KBM-7 (cell line): ENCODE results near the gene SPIN2A.
"Not testable (repeated sequence)": the region's sequence is repeated elsewhere in the genome, so short reads cannot be mapped to it uniquely, and the experiment has no call there.

ENCODE experiments used
- DNase-seq: peaks from one replicate; pipeline ENCODE4 v3.0.0-alpha.2; 2015
- in situ Hi-C: fragments of 300-500 bp; cut with MboI; formaldehyde crosslinking; loops from 2 replicates; pipeline ENCODE4 v1.14.3; 2020; ENCODE audit warnings: low sequenced_read_pairs, low pct_unique_long_range_greater_than_20kb, mixed read lengths

SPIN2A gene

DNA sequence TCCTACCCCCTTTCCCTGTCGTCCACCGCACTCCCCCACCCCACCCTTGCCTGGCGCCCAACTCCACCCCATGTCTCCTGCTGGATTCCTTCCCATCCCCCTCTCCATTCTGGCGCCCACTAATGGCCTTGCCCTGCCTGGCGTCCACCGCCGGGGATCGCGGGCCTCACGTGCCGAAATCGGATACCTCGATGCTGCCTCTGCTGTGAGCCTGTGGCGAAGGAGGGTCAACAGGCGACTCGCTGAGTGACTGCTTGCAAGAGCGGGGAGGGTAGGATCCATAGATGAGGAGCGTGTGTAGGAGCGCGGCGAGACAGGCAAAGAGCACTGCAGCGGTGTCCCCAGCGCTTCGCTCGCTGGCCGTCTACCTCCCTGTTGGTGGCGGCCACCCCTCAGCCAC lies at the start of gene SPIN2A:
Gene SPIN2A, minus strand, starts transcription at position 325 of the 400 bp plus-strand sequence. CDS start 800 bp downstream, outside the sequence.
- in situ Hi-C loops, DNase-seq: not testable (repeated sequence)

DNA sequence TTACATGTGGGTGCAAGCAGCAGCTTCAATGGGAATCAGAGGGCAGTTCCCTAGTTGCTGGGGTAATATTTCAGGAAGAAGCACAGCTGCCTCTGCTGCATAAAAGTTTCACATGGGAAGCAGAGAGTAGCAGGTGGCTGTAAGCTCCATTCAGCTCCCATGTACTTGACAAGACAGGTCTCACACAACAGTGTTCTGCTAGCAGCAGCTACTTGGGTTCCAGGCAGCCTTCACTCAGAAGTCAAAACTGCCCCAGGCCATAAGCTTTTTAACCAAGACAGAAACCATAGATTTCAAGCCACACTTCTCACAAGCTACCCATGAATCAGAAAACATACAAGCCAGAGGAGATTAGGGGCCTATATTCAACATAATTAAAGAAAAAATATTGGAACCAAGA lies 41.4 kb upstream of the SPIN2A start:
- DNase-seq = no peak

DNA sequence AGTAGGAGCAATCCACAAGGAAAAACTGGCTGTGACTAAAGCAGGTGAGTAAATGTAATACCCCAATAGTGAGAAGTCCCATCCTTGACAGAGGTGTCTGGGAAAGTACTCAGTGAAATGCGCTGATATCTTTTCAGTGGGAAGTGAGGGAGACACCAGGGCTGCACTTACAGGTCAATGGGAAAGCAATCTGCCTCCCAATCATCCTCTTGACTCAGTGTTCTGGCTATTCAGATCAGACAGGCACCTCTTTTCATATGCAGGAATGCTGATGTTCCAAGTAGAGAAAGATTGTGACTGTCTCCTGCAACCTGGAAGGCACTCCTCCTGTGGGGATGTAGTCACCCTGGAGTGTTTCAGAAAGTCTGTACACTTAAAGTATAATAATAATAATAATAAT lies 39.9 kb upstream of the SPIN2A start:
- in situ Hi-C loops = no loop called here
- no peak for DNase-seq

More for the DNA sequence above, 41.4 kb upstream of the SPIN2A start:
- in situ Hi-C loops = no loop called here

DNA sequence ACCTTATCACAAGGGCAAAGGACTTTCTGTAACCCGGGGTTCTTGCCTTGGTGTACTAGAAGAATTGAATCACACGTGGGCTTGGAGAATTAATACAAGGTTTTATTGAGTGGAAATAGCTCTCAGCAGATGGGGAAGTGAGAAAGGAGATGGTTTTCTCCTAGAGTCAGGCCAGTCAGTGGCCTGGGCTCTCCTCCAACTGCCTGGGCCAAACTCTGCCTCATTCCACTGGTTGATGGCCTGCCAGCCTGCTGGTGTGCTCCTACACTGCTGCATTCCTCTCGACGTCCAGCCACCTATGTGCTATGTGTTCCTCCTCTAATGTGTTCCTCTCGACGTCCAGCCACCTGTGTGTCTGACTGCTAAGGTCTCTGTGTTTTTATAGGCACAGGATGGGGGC lies 35.3 kb upstream of the SPIN2A start:
- no peak for DNase-seq
- in situ Hi-C loops = no loop called here

DNA sequence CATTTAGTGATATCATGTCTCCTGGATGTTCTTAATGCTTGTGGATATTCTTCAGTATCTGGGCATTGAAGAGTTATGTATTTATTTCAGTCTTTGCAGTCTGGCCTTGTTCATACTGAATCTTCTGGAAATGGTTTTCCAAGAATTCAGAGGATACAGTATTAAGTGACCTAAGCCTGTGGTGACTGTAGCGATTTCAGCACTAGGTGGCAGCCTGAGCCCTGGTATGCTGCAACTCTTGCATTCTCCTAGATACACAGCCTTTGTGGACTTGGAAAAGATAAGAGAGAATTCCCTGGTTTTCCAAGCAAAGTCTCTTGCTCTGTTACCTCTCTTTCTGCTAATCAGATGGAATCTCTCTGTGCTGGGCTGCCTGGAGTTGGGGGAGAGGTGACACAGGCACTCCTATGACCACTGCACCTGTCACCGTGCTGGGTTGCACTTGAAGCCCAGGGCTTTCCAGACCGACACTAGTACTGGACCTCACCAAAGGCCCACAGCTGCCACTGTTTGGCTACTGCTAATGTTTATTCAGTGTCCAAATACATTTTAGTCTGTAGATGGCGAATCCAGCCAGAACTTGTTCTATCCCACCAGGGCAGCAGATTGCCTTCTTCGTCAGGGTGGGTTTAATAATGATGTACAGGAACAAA lies 19.3 kb upstream of the SPIN2A start:
- in situ Hi-C loops = no loop called here

DNA sequence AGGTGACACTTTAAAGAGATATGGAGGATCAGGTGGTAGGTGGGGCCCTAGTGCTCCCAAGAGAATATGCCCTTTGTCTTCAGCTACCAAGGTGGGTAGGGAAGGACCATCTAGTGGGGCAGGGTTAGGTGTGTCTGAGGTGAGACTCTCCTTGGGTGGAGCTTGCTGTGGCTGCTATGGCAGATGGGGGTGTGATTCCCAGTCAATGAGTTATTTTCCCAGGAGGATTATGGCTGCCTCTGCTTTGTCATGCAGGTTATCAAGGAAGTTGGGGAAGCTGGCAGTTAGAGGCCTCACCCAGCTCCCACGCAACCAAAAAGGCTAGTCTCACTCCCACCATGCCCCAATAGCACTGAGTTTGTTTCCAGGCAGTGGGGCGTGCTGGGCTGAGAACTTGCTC lies 18.0 kb upstream of the SPIN2A start:
- peak; percentile 49 for DNase-seq
- in situ Hi-C loops = no loop called here

More for the DNA sequence above, 19.3 kb upstream of the SPIN2A start:
- peak; percentile 45 for DNase-seq

DNA sequence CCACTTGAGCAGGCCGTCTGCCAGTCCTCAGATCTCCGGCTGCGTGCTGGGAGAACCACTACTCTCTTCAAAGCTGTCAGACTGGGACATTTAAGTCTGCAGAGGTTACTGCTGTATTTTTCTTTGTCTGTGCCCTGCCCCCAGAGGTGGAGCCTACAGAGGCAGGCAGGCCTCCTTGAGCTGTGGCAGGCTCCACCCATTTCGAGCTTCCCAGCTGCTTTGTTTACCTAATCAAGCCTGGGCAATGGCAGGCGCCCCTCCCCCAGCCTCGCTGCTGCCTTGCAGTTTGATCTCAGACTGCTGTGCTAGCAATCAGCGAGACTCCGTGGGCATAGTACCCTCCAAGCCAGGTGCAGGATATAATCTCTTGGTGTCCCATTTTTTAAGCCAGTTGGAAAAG lies 15.0 kb upstream of the SPIN2A start:
- DNase-seq, in situ Hi-C loops: not testable (repeated sequence)

DNA sequence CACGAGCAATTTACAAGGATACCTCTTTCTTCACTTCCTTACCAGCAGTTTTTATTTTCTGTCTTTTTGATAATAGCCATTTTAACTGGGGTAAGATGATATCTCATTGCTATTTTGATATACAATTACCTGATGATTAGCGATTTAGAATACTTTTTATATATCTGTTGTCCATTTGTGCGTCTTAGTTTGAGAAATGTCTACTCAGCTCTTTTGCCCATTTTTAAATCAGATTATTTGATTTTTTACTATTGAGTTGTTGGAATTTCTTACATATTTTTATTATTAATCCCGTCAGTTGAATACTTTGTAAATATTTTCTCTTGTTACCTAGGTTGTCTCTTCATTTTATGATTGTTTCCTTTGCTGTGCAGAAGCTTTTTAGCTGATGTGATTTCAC lies 1.5 kb upstream of the SPIN2A start:
- in situ Hi-C loops = no loop called here

DNA sequence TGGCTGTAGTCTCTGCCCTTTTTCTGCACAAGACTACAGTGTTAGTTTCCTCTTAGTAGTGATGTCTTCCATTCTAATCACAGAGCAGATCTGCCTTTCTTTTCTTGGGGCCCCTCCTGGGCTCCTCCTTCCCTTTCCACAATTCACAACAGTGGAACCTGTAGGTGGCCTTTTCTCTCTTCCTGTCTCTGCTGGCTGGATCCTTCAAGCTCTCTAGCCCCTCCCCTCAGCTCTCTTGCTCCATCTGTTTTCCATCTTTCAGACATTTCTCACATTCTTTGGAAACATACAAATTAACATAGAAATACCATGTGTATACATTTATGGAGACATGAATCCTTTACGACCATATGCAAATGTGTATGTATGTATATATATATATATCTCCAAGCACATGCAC lies 304 bp upstream of the SPIN2A start:
- in situ Hi-C loops = no loop called here
- no peak for DNase-seq

More for the DNA sequence above, 1.5 kb upstream of the SPIN2A start:
- no peak for DNase-seq

DNA sequence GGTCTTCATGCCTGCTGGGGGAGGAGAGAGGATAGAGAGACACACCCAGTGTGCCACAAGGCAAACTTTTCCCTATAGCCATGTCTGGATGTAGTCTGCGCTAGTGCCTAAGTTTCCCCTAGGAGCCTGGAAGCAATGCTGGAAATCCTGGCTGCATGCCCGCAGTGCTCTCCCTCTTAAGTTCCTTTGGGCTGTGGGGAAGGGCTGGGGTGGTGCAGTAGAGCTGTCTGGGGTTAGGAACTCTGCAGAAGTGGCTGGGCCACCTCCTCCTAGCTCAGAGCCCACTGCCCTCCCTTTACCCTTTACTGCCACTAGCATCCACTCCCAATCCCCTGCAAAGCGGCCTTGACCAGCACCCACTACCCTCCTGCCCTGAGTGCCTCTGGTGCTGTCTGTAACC lies 608 bp downstream of the SPIN2A start:
- in situ Hi-C loops, DNase-seq: not testable (repeated sequence)

DNA sequence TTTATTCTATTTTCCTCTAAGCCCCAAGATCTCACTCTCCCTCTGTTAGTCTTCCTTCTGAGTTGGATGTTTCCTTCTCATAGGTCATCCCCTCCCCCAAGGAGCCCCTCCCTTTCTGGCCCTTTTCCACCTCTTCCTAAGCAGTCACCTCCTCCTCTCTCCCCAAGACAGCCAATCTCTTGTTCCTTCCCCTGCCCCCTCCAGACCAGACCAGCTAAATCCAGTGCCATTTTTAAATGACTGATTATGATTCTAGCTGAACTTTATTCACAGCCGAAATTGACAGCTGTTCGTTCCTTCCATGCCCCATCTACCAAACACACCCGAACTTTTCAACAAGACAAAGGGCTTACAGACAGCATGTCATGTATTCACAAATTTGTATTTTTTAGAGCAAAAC lies 1.9 kb downstream of the SPIN2A start:
- in situ Hi-C loops = no loop called here
- DNase-seq = no peak

DNA sequence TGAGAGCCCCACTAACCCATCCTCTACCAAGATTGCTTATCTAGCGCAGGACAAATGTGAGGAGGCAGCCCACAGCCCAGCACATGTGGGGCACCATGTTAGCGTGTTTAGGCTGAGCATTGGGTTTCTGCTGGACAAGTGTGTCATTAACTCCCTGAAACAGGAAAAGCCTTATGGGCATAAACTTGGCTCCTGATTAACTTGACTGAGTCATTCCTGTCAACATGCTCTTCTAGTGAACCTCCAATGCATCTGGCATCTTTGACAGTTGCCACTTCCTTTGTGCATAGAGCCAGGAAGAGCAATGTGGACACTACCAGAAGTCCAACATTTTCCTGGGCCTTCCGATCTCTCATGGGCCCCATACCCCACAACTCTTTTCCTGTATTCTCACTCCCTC lies 2.5 kb downstream of the SPIN2A start:
- in situ Hi-C loops = no loop called here
- DNase-seq = no peak

DNA sequence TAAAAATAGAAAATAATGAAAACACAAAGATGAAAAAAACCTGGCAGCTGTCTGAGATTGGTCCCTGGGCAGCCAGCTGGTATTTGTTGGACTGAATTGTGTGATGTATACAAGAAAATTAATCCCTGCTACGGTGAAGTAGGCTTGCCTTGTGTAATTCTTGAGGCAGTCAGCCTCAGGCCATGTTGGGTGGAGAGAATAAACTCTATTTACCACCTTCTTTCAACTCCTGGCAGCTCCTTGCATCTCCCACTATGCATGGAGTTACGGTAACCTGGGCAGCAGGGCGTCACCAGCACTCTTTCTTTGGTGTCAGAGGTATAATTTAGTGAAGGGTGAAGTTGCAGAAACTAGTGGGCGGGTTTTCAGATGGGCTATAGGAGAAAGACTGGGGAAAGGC lies 3.5 kb downstream of the SPIN2A start:
- DNase-seq = no peak
- in situ Hi-C loops = no loop called here

DNA sequence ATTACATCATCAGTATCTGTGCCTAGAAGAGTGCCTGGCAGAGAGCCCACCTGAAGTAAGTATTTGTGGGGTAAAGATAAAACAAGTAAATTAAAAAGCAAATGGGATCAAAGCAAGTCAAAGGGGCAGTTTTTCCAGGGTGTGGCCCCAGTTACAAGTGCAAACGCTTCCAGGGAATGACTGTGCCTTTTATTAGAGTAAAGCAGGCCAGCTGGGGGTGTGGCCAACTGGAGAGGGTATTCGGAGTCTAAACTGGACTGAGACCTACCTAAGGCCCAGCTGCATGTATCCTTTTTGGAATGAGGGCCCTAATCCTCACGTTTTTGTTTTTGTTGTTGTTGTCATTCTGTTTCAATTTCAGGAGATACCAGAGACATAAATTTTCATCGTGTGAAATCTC lies 3.9 kb downstream of the SPIN2A start:
- DNase-seq, in situ Hi-C loops: not testable (repeated sequence)

DNA sequence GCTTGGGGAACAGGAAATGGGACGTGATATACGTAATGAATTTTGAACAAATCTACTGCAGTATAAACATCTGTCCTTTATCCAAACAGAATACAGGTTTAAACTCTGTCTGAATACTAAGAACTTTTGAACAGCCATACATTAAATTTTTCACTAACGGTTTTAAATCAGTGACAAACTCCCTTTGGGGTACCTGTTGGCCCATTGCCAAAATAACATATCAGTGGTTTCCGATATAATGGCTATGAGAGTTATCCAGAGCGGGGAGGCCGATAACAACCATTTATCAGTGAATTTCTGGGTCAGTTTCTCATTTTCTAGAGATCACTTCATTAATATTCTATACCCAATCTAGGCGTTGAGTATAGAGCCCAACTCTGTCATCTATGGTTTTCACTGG lies 5.2 kb downstream of the SPIN2A start:
- in situ Hi-C loops = no loop called here
- DNase-seq = no peak

DNA sequence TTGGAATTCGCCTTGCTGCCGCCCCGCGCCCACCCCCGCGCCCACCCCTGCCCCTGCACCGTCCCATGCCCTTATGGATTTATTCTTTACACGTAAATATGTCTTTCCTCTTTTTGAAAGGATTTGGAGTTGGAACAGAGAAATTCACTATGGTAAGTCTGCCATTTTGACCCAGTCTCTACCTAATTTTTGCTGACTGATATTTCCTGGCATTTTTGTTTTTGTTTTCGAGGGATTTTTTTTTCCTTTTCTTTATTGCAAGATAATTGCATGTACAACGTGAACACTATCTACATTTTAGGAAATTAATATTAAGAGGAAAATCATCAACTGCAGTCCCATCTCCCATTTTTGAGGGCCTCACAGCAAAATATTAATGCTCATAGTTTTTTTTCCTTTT lies 15.4 kb downstream of the SPIN2A start:
- no peak for DNase-seq
- in situ Hi-C loops = loop anchor here (25.0 kb wide), 2 partner anchors 90 to 465 kb away; partner anchors contain the start of gene ZXDB

DNA sequence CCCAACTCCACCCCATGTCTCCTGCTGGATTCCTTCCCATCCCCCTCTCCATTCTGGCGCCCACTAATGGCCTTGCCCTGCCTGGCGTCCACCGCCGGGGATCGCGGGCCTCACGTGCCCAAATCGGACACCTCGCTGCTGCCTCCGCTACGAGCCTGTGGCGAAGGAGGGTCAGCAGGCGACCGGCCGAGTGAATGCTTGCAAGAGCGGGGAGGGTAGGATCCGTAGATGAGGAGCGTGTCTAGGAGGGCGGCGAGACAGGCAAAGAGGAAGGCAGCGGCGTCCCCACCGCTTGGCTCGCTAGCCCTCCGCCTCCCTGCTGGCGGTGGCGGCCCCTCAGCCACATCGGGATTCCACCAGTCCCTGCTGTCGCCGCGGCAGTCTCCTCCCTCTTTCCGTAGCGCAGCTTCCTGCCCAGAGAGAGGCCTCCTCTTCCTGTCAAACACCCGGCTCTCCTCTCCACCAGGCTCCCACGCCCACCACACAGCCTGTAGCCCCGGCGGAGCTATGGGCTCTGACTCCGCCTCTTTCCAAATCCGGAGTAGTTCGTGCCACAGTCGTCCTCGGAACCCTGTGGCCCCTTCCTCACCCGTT lies 15.9 kb downstream of the SPIN2A start, which contains the start of gene SPIN2B:
Gene SPIN2B, minus strand, starts transcription at position 387 of the 594 bp plus-strand sequence.
- in situ Hi-C loops = loop anchor here (25.0 kb wide), 2 partner anchors 91 to 466 kb away; partner anchors contain the start of gene ZXDB
- peak; percentile 98 for DNase-seq

DNA sequence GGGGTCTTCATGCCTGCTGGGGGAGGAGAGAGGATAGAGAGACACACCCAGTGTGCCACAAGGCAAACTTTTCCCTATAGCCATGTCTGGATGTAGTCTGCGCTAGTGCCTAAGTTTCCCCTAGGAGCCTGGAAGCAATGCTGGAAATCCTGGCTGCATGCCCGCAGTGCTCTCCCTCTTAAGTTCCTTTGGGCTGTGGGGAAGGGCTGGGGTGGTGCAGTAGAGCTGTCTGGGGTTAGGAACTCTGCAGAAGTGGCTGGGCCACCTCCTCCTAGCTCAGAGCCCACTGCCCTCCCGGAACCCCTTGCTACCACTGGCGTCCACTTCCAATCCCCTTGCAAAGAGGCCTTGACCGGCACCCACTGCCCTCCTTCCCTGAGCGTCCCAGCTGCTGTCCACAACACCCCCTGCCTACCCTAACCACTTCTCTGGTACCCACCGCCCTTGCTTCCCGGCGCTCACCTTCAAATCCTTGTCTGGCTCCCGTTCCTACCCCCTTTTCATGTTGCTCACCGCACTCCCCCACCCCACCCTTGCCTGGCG lies 16.5 kb downstream of the SPIN2A start:
- in situ Hi-C loops = loop anchor here (25.0 kb wide), 2 partner anchors 92 to 467 kb away; partner anchors contain the start of gene ZXDB
- DNase-seq = not testable (repeated sequence)

DNA sequence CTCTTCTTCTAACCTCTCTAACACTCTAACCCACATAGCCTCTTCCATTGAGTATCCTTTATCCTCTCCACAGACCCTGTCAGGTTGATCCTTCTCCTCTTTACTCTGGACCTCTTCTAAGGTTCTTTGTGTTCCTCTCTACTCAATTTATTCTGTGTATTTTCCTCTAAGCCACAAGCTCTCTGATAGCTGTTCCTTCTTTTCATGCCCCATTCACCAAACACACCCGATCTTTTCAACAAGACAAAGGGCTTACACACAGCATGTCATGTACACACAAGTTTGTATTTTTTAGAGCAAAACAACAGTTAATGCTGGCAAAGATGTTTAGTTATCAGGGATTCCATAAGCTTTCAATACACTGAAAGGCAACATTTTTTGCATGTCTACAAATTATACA lies 17.8 kb downstream of the SPIN2A start:
- DNase-seq = no peak
- in situ Hi-C loops = loop anchor here (25.0 kb wide), 2 partner anchors 93 to 468 kb away; partner anchors contain the start of gene ZXDB

DNA sequence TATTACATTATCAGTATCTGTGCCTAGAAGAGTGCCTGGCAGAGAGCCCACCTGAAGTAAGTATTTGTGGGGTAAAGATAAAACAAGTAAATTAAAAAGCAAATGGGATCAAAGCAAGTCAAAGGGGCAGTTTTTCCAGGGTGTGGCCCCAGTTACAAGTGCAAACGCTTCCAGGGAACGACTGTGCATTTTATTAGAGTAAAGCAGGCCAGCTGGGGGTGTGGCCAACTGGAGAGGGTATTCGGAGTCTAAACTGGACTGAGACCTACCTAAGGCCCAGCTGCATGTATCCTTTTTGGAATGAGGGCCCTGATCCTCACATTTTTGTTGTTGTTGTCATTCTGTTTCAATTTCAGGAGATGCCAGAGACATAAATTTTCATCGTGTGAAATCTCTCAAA lies 19.6 kb downstream of the SPIN2A start:
- in situ Hi-C loops = loop anchor here (25.0 kb wide), 2 partner anchors 95 to 470 kb away; partner anchors contain the start of gene ZXDB
- not testable (repeated sequence) for DNase-seq
